KMS-11 (cell line): Measurements from ENCODE around the gene CD200R1L.

Experiments used
- H2AFZ ChIP-seq: fragments of 200-600 bp; sonication (generic); 2 replicates; pipeline ENCODE4 v1.6.1; 2016; ENCODE audit warnings: antibody characterized with exemption, mixed run types, low read depth
- H3K27ac ChIP-seq: fragments of 200-600 bp; sonication (generic); 2 replicates; pipeline ENCODE4 v1.6.1; 2016; ENCODE audit warnings: mild to moderate bottlenecking, mixed run types
- H3K27me3 ChIP-seq: fragments of 200-600 bp; sonication (generic); 2 replicates; pipeline ENCODE4 v1.6.1; 2017; ENCODE audit warnings: mild to moderate bottlenecking, low read depth, mixed run types, moderate library complexity; ENCODE audit not compliant: insufficient read depth
- H3K36me3 ChIP-seq: fragments of 200-600 bp; sonication (generic); 2 replicates; pipeline ENCODE4 v1.6.1; 2017; ENCODE audit warnings: mild to moderate bottlenecking, mixed run types; ENCODE audit not compliant: insufficient read depth
- H3K4me1 ChIP-seq: fragments of 200-600 bp; sonication (generic); 2 replicates; pipeline ENCODE4 v1.6.1; 2016; ENCODE audit warnings: mild to moderate bottlenecking, low read depth, mixed run types; ENCODE audit not compliant: poor library complexity, severe bottlenecking
- H3K4me2 ChIP-seq: fragments of 200-600 bp; sonication (generic); 2 replicates; pipeline ENCODE4 v1.7.0; 2016; ENCODE audit warnings: mild to moderate bottlenecking, mixed run types
- H3K4me3 ChIP-seq: fragments of 200-600 bp; sonication (generic); IDR thresholded peaks from 2 replicates; pipeline ENCODE4 v1.6.1; 2017; ENCODE audit warnings: low read depth, low read length, mixed read lengths; ENCODE audit not compliant: insufficient read depth
- H3K79me2 ChIP-seq: fragments of 200-600 bp; sonication (generic); 2 replicates; pipeline ENCODE4 v1.6.1; 2016; ENCODE audit warnings: low read depth, mixed run types; ENCODE audit not compliant: insufficient read depth
- H3K9ac ChIP-seq: fragments of 200-600 bp; sonication (generic); 2 replicates; pipeline ENCODE4 v1.6.1; 2016; ENCODE audit warnings: mild to moderate bottlenecking, mixed run types
- H4K20me1 ChIP-seq: fragments of 200-600 bp; sonication (generic); 2 replicates; pipeline ENCODE4 v1.6.1; 2016; ENCODE audit warnings: mild to moderate bottlenecking, mixed run types; ENCODE audit not compliant: insufficient read depth
- TF ChIP-seq, protein P1 (sequence below): fragments of 200-600 bp; sonication (generic); conservative IDR thresholded peaks from 2 replicates; pipeline ENCODE4 v1.6.1; 2017; ENCODE audit warnings: low read depth, mild to moderate bottlenecking, antibody characterized with exemption, low read length, moderate library complexity, mixed read lengths

Gene CD200R1L

DNA sequence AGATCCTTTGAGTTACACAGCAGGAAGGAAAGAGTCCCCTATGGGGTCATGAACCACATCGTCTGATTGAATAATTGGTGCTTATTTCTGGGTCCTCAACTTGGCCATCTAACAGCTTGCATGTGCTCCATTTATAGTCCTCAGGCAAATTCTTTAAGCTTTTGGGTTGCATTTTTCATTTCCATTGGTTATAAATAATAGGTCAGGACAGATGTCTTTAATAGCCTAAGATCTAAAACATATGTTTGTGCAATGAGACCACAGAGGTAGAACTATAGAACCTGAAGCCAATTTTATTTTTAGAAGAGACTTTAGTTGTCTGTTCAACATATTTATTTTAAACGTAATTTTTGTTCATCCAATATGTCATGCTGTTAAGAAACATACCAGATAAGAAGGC is 43.2 kb downstream of the CD200R1L start:
- H3K4me1 ChIP-seq: peaks cover 5% of the 10 kb centered on the region
- TF ChIP-seq, protein P1, sequence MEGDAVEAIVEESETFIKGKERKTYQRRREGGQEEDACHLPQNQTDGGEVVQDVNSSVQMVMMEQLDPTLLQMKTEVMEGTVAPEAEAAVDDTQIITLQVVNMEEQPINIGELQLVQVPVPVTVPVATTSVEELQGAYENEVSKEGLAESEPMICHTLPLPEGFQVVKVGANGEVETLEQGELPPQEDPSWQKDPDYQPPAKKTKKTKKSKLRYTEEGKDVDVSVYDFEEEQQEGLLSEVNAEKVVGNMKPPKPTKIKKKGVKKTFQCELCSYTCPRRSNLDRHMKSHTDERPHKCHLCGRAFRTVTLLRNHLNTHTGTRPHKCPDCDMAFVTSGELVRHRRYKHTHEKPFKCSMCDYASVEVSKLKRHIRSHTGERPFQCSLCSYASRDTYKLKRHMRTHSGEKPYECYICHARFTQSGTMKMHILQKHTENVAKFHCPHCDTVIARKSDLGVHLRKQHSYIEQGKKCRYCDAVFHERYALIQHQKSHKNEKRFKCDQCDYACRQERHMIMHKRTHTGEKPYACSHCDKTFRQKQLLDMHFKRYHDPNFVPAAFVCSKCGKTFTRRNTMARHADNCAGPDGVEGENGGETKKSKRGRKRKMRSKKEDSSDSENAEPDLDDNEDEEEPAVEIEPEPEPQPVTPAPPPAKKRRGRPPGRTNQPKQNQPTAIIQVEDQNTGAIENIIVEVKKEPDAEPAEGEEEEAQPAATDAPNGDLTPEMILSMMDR: no peak
- H3K4me2 ChIP-seq: no peak overlapping the region
- no peaks in the 10 kb centered on the region; the same call in 1 of the 2 replicates for H4K20me1 ChIP-seq
- H3K27me3 ChIP-seq: no peaks in the 10 kb centered on the region
- no peaks in the 10 kb centered on the region for H3K79me2 ChIP-seq
- no peak overlapping the region for H3K4me3 ChIP-seq
- no peak overlapping the region for H3K27ac ChIP-seq
- no peak overlapping the region for H2AFZ ChIP-seq
- H3K9ac ChIP-seq: no peak overlapping the region
- H3K36me3 ChIP-seq: no peaks in the 10 kb centered on the region

DNA sequence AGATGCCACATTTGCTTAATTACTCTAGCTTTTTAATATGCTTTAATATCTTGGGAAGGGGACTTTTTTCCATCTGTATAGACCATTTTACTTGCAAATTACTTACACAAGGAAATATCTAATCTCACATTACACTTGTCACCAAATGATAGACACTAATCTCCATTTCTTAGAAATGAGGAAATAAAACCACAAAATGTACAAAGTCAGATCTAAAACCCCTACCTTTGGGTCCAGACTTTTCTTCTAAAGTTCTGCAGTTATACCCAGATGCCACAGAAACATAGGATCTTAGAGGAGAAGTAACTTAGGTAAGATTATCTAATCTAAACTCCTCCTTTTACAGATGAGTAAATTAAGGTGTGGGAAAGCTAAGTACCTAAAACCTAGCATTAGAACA is 44.3 kb downstream of the CD200R1L start:
- Histone ChIP-seq H3K4me3 (no peak overlapping the region), H3K9ac (no peak overlapping the region), H3K79me2 (no peaks in the 10 kb centered on the region), H2AFZ (no peak overlapping the region), H4K20me1 (no peaks in the 10 kb centered on the region; the same call in 1 of the 2 replicates), H3K27ac (no peak overlapping the region), H3K4me1 (peaks cover 5% of the 10 kb centered on the region), H3K4me2 (no peak overlapping the region), H3K27me3 (no peaks in the 10 kb centered on the region), H3K36me3 (no peaks in the 10 kb centered on the region)
- TF ChIP-seq, protein P1: no peak

DNA sequence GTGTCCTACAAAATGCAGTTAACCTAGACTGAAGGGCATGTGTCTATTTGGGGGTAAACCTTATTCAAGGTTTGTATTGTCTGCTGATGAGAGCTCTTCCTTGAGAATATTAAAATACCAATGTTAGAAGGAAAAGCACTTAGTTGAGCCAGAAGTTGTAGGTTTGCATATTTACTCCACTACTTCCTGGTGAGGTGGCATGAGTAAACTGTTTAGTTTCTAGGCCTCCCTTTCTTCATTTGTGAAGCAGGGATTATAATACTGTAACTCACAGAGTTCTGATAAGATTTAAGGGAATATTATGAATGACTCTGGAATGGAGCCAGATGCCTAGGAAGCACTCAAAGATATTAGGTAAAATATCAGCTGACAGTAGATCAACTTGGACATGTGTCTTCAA is 46.7 kb downstream of the CD200R1L start:
- Histone ChIP-seq H3K4me2 (no peak overlapping the region), H3K4me3 (no peak overlapping the region), H4K20me1 (no peaks in the 10 kb centered on the region; the same call in 1 of the 2 replicates), H3K36me3 (no peaks in the 10 kb centered on the region), H3K9ac (no peak overlapping the region), H3K27me3 (no peaks in the 10 kb centered on the region), H2AFZ (no peak overlapping the region), H3K79me2 (no peaks in the 10 kb centered on the region), H3K27ac (no peak overlapping the region), H3K4me1 (peaks cover 5% of the 10 kb centered on the region)
- TF ChIP-seq, protein P1: no peak

DNA sequence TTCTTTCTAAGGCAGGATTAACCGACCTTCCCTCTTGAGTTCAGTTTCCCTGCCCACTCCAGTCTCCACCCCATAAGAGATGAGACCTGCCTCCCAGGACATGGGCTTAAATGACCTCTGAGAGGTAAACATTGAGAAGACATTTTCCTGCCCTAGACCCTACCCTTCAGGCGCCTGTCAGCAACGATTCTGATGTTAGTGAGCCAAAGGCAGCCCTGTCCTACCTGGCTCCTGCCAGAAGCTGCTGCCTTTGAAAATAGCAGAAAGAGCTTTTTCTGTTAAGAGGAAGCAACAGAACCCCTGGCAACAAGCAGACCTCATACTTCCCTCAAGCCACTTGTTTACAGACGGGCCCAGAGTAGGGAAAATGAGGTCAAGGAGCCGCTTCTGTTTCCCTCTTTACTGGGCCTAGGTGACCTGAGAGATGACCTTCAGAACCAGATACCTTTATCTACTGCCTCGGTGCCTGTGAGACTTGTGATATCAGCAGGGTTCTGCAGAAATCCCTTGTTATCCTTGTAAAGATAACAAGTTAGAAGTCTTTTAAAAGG is 52.0 kb downstream of the CD200R1L start:
- H3K27ac ChIP-seq: no peak overlapping the region
- H3K9ac ChIP-seq: no peak overlapping the region
- H3K36me3 ChIP-seq: no peaks in the 10 kb centered on the region
- H3K79me2 ChIP-seq: no peaks in the 10 kb centered on the region
- H2AFZ ChIP-seq: no peak overlapping the region
- no peak overlapping the region for H3K4me2 ChIP-seq
- H3K27me3 ChIP-seq: no peaks in the 10 kb centered on the region
- H4K20me1 ChIP-seq: no peaks in the 10 kb centered on the region
- TF ChIP-seq, protein P1: no peak
- H3K4me3 ChIP-seq: no peak overlapping the region
- H3K4me1 ChIP-seq: no peaks in the 10 kb centered on the region
